NCI-H510A treated with DMSO at 0.1 percent for 48 hours (cell line): Measurements from ENCODE around the gene PRR5L.

ENCODE experiments used
- DNase-seq: peaks from one replicate; lab custom pipeline; 2025; lab: John Stamatoyannopoulos, UW

Gene PRR5L

GRCh38 chr11:36376888-36377758 is 81.0 kb downstream of the PRR5L start:
- DNase-seq, result peak; percentile 21

GRCh38 chr11:36377759-36378564 is 81.9 kb downstream of the PRR5L start:
- DNase-seq, result no peak

GRCh38 chr11:36379653-36380052 is 83.6 kb downstream of the PRR5L start:
- no peak for DNase-seq

- no peak for DNase-seq
Observed at GRCh38 chr11:36380296-36381014, 84.4 kb downstream of the PRR5L start.

- DNase-seq, result no peak
Observed at GRCh38 chr11:36381015-36381360, 84.9 kb downstream of the PRR5L start.

- DNase-seq, result no peak
Observed at GRCh38 chr11:36383195-36383594, 87.1 kb downstream of the PRR5L start.

- peak; percentile 4 for DNase-seq
Observed at GRCh38 chr11:36385121-36385970, 89.3 kb downstream of the PRR5L start.

- DNase-seq, result no peak
Observed at GRCh38 chr11:36386411-36386810, 90.3 kb downstream of the PRR5L start.

- no peak for DNase-seq
Observed at GRCh38 chr11:36388071-36388470, 92.0 kb downstream of the PRR5L start.

GRCh38 chr11:36388951-36389350 is 92.9 kb downstream of the PRR5L start:
- DNase-seq, result no peak

- no peak for DNase-seq
Observed at GRCh38 chr11:36389811-36390210, 93.7 kb downstream of the PRR5L start.

GRCh38 chr11:36390963-36391471 is 94.9 kb downstream of the PRR5L start:
- DNase-seq, result no peak

GRCh38 chr11:36392196-36392595 is 96.1 kb downstream of the PRR5L start:
- no peak for DNase-seq

GRCh38 chr11:36394056-36394455 is 98.0 kb downstream of the PRR5L start:
- DNase-seq, result no peak

- no peak for DNase-seq
Observed at GRCh38 chr11:36394926-36395325, 98.8 kb downstream of the PRR5L start.

- DNase-seq, result peak; percentile 73
Observed at GRCh38 chr11:36395978-36396736, 100.1 kb downstream of the PRR5L start.

- DNase-seq, result no peak
Observed at GRCh38 chr11:36398231-36398953, 102.3 kb downstream of the PRR5L start.

- no peak for DNase-seq
Observed at GRCh38 chr11:36399236-36399635, 103.1 kb downstream of the PRR5L start.

GRCh38 chr11:36399745-36400144 is 103.7 kb downstream of the PRR5L start:
- no peak for DNase-seq
